GM12878 (cell line): ENCODE data around the gene MALT1. TPM values are rescaled to one million over a fixed set of nuclear protein-coding genes. Genes with fewer than 3 reads are reported as not detected.

Experiments used
- BRCA1 ChIP-seq: IDR thresholded peaks from 2 replicates; pipeline ENCODE4 v1.6.1; 2011; ENCODE audit warnings: low read depth, low read length, improper control_type of control experiment
- CHD1 ChIP-seq: IDR thresholded peaks from 2 replicates; pipeline ENCODE4 v1.6.1; 2012; ENCODE audit warnings: low read depth, low read length, improper control_type of control experiment
- CHD4 ChIP-seq: fragments of 200-600 bp; sonication (generic); IDR thresholded peaks from 2 replicates; pipeline ENCODE4 v1.6.1; 2016; ENCODE audit warnings: mild to moderate bottlenecking
- E2F4 ChIP-seq: IDR thresholded peaks from 2 replicates; pipeline ENCODE4 v1.6.1; 2012; ENCODE audit warnings: low read depth, low read length, improper control_type of control experiment
- E4F1 ChIP-seq: fragments of 450-650 bp; IDR thresholded peaks from 2 replicates; pipeline ENCODE4 v1.6.1; 2018; ENCODE audit warnings: borderline replicate concordance, mild to moderate bottlenecking; ENCODE audit not compliant: partially characterized antibody
- ESRRA ChIP-seq: IDR thresholded peaks from 2 replicates; pipeline ENCODE4 v1.6.1; 2012; ENCODE audit warnings: mild to moderate bottlenecking, low read length, improper control_type of control experiment
- HDGF ChIP-seq: fragments of 450-650 bp; IDR thresholded peaks from 2 replicates; pipeline ENCODE4 v1.6.1; 2016; ENCODE audit warnings: antibody characterized with exemption
- KDM1A ChIP-seq: fragments of 200-600 bp; sonication (generic); IDR thresholded peaks from 2 replicates; pipeline ENCODE4 v1.6.1; 2016; ENCODE audit warnings: borderline replicate concordance
- KLF5 ChIP-seq: fragments of 450-650 bp; IDR thresholded peaks from 2 replicates; pipeline ENCODE4 v1.6.1; 2014; ENCODE audit warnings: mild to moderate bottlenecking; ENCODE audit not compliant: partially characterized antibody
- LARP7 ChIP-seq: fragments of 450-650 bp; IDR thresholded peaks from 2 replicates; pipeline ENCODE4 v1.6.1; 2017; ENCODE audit warnings: mild to moderate bottlenecking
- MEF2B ChIP-seq: fragments of 450-650 bp; IDR thresholded peaks from 2 replicates; pipeline ENCODE4 v1.6.1; 2018; ENCODE audit warnings: mild to moderate bottlenecking, moderate library complexity; ENCODE audit not compliant: partially characterized antibody, poor library complexity, severe bottlenecking
- NR2F1 ChIP-seq: fragments of 450-650 bp; conservative IDR thresholded peaks from 2 replicates; pipeline ENCODE4 v1.6.1; 2017; ENCODE audit warnings: mild to moderate bottlenecking
- POLR2AphosphoS2 ChIP-seq: IDR thresholded peaks from 2 replicates; pipeline ENCODE4 v1.6.1; 2011; ENCODE audit warnings: low read depth, mild to moderate bottlenecking, low read length, improper control_type of control experiment, moderate library complexity
- RCOR1 ChIP-seq: conservative IDR thresholded peaks from 2 replicates; pipeline ENCODE4 v1.6.1; 2012; ENCODE audit warnings: low read depth, low read length, improper control_type of control experiment
- STAT3 ChIP-seq: IDR thresholded peaks from 2 replicates; pipeline ENCODE4 v1.6.1; 2011; ENCODE audit warnings: low read depth, low read length, improper control_type of control experiment
- SUZ12 ChIP-seq: fragments of 200-600 bp; sonication (generic); IDR thresholded peaks from one replicate; pipeline ENCODE4 v1.6.1; 2018; ENCODE audit warnings: antibody characterized with exemption, mild to moderate bottlenecking; ENCODE audit not compliant: unreplicated experiment
- ZNF592 ChIP-seq: fragments of 450-650 bp; IDR thresholded peaks from 2 replicates; pipeline ENCODE4 v1.6.1; 2017; ENCODE audit warnings: mild to moderate bottlenecking, moderate library complexity
- ZNF687 ChIP-seq: fragments of 450-650 bp; IDR thresholded peaks from 2 replicates; pipeline ENCODE4 v1.6.1; 2017; ENCODE audit warnings: mild to moderate bottlenecking, moderate library complexity
- polyA plus RNA-seq, 11 experiments: library from polyadenylated mRNA; depleted of rRNA in 4 of 11; unstranded in 6 of 11; stranded (reverse) in 5 of 11; fragments of >200 nt; fragmentation: Nextera tagmentation in 4 of 11; fragmentation: Illumina TruSeq in 1 of 11; extraction: Ambion mirVana in 4 of 11; extraction: Trizol in 1 of 11; gene quantifications; 1 replicate in 1 of 11; 2 replicates in 10 of 11; pipeline versions ENCODE4 v1.2.1 to v1.2.3, GENCODE V29; 2011 to 2016; ENCODE audit warnings: inconsistent platforms in 2 of 11, missing spikeins in 2 of 11, low read depth in 1 of 11
- total RNA-seq, 4 experiments: library from RNA; depleted of rRNA in 3 of 4; stranded (reverse); fragments of >200 nt in 3 of 4; fragmentation: Illumina TruSeq in 1 of 4; extraction: Trizol in 1 of 4; gene quantifications; 2 replicates each; pipeline versions ENCODE4 v1.2.1 to v1.2.3, GENCODE V29; 2013 to 2021

Gene MALT1
- total and polyA plus RNA-seq, 10 of the 15 experiments (the other 5 are each of a cell fraction or from before 2014, with no cell fraction given) = 17.6 to 126 (median 45.4) TPM

GRCh38 chr18:58662118-58662517 is 9.1 kb upstream of the MALT1 start (continued):
- TF ChIP-seq ZNF592 = no peak
- peak; percentile 94 for TF ChIP-seq MEF2B
- TF ChIP-seq RCOR1 = no peak
- TF ChIP-seq STAT3 = no peak; the same call in 1 of the 2 replicates
- no peak for TF ChIP-seq KLF5
- TF ChIP-seq KDM1A = no peak
- no peak for TF ChIP-seq E4F1
- no peak; the same call in 1 of the 2 replicates for TF ChIP-seq NR2F1
- no peak for TF ChIP-seq E2F4
- TF ChIP-seq CHD1 = no peak
- no peak for TF ChIP-seq ESRRA
- TF ChIP-seq CHD4 = no peak
- no peak for TF ChIP-seq SUZ12
- no peak for TF ChIP-seq LARP7
- no peak for TF ChIP-seq BRCA1
- TF ChIP-seq ZNF687 = no peak
- no peak for TF ChIP-seq POLR2AphosphoS2
- TF ChIP-seq HDGF = no peak
